Stomach (tissue), 9 donors: ENCODE data around the gene SECTM1. TPM values are rescaled to one million over a fixed set of nuclear protein-coding genes. Genes with fewer than 3 reads are reported as not detected.

Experiments
- DNase-seq, 2 donors: peaks; one replicate each; pipeline versions ENCODE4 v3.0.0 to v3.0.0-alpha.2; 2013 to 2019
- H3K27ac ChIP-seq, 5 donors: fragments of 200-600 bp in 4 of 5; sonication (generic) in 4 of 5; one replicate each; pipeline ENCODE4 v1.5.1; 2013 to 2019; ENCODE audit warnings: mild to moderate bottlenecking in 1 of 5, moderate library complexity in 1 of 5
- H3K27me3 ChIP-seq, 3 donors: fragments of 200-600 bp; sonication (generic); one replicate each; pipeline ENCODE4 v1.5.1; 2017 to 2019; ENCODE audit warnings: mixed run types in 1 of 3
- H3K36me3 ChIP-seq, 4 donors: fragments of 200-600 bp; sonication (generic); 1 replicate in 3 of 4; 2 replicates in 1 of 4; pipeline ENCODE4 v1.5.1; 2016 to 2019
- H3K4me1 ChIP-seq, 4 donors: fragments of 200-600 bp; sonication (generic); one replicate each; pipeline ENCODE4 v1.5.1; 2016 to 2019
- H3K4me3 ChIP-seq, 4 donors: fragments of 200-600 bp; sonication (generic) in 3 of 4; one replicate each; pipeline ENCODE4 v1.5.1; 2016 to 2019; ENCODE audit warnings: mild to moderate bottlenecking in 1 of 4
- H3K9me3 ChIP-seq, 4 donors: fragments of 200-600 bp; sonication (generic); one replicate each; pipeline ENCODE4 v1.5.1; 2016 to 2019
- EP300 ChIP-seq: sonication (generic); formaldehyde crosslinking; IDR thresholded peaks from one replicate; pipeline ENCODE4 v1.6.1; 2017; ENCODE audit warnings: antibody characterized with exemption
- POLR2A ChIP-seq, 4 donors: fragments of 450-650 bp; IDR thresholded peaks; one replicate each; pipeline ENCODE4 v1.6.1; 2016; ENCODE audit warnings: antibody characterized with exemption in 4 of 4, control low read depth in 2 of 4, mild to moderate bottlenecking in 1 of 4, moderate library complexity in 1 of 4
- POLR2AphosphoS5 ChIP-seq, 3 donors: sonication (generic); formaldehyde crosslinking; IDR thresholded peaks; one replicate each; pipeline ENCODE4 v1.6.1; 2016; ENCODE audit warnings: antibody characterized with exemption in 3 of 3
- WGBS, 5 donors: extraction: QIAGEN DNeasy Blood & Tissue Kit in 3 of 5; methylation state at CpG; one replicate each; pipeline versions ENCODE4 v1.1.5 to v1.1.7; 2013 to 2018; 5-methylcytosine and 5-hydroxymethylcytosine counted together
- intact Hi-C: fragments of 100-400 bp; cut with DNase I; formaldehyde crosslinking; loops from one replicate; pipeline ENCODE4 v1.15.1; 2023; ENCODE audit warnings: low total_unique reads
- polyA plus RNA-seq, 3 donors: library from polyadenylated mRNA; stranded (reverse); fragments of 200-250 nt; gene quantifications; one replicate each; pipeline ENCODE4 v1.2.3, GENCODE V29; 2013
- total RNA-seq, 5 donors: library from RNA; depleted of rRNA; stranded (reverse); fragments of >200 nt; gene quantifications; one replicate each; pipeline versions ENCODE4 v1.1.0 to v1.2.3, GENCODE V29; 2014 to 2016
- TF ChIP-seq, protein P1 (sequence below), 7 experiments: fragments of 450-650 bp in 4 of 7; fragments of 200-600 bp in 3 of 7; sonication (generic) in 3 of 7; IDR thresholded peaks; one replicate each; pipeline ENCODE4 v1.5.1; 2016 to 2019; ENCODE audit warnings: antibody characterized with exemption in 7 of 7, control low read depth in 2 of 7, mild to moderate bottlenecking in 1 of 7
- donor health status: healthy with polysubstance abuse.
- donor health status: Bipolar disorder and iron deficiency.
- donor health status: healthy.

Gene SECTM1
- total and polyA plus RNA-seq, 8 donors: 1.8 to 48.8 (median 9.8) TPM

DNA sequence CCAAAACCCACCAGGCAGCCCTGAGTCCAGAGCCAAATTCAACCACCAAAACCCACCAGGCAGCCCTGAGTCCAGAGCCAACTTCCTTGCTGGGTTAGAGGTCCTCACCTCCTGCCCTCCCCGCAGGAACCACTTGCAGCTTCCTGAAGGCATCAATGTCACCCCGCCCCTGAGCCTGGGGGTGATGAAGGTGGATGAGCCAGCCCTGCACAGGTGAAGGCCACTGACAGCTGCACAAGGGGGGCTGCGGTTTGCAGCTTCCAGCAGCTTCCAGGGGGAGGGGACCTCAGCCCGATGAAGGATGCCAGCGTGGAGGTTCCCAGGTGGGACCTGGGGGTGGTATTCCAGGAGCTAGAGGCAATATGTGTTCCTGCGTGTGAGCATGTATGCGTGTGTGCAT is 52.5 kb downstream of the SECTM1 start:
- WGBS, 5 donors: 67 to 86% (median 82%) methylated on average over 5 to 7 of the region's 7 CpGs
- DNase-seq: no peak
- H3K27ac ChIP-seq: no peak overlapping the region
- no peak overlapping the region for H3K4me3 ChIP-seq
- intact Hi-C loops: no loop called here
- H3K4me1 ChIP-seq: peaks cover 19 to 61% (median 27%) of the 10 kb centered on the region in 4 donors
- TF ChIP-seq POLR2A (IDR thresholded peaks at IDR 0.05) (no peak), EP300 (no peak), POLR2AphosphoS5 (IDR thresholded peaks at IDR 0.05) (no peak)
- TF ChIP-seq, protein P1, sequence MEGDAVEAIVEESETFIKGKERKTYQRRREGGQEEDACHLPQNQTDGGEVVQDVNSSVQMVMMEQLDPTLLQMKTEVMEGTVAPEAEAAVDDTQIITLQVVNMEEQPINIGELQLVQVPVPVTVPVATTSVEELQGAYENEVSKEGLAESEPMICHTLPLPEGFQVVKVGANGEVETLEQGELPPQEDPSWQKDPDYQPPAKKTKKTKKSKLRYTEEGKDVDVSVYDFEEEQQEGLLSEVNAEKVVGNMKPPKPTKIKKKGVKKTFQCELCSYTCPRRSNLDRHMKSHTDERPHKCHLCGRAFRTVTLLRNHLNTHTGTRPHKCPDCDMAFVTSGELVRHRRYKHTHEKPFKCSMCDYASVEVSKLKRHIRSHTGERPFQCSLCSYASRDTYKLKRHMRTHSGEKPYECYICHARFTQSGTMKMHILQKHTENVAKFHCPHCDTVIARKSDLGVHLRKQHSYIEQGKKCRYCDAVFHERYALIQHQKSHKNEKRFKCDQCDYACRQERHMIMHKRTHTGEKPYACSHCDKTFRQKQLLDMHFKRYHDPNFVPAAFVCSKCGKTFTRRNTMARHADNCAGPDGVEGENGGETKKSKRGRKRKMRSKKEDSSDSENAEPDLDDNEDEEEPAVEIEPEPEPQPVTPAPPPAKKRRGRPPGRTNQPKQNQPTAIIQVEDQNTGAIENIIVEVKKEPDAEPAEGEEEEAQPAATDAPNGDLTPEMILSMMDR (IDR thresholded peaks at IDR 0.05): no peak
- H3K36me3 ChIP-seq: peaks cover 0 to 6% (median 3%) of the 10 kb centered on the region in 4 donors
- no peaks in the 10 kb centered on the region for H3K27me3 ChIP-seq
- H3K9me3 ChIP-seq: no peaks in the 10 kb centered on the region

GRCh38 chr17:82280537-82280936 is 53.0 kb downstream of the SECTM1 start:
- peaks cover 0 to 6% (median 3%) of the 10 kb centered on the region in 4 donors for H3K36me3 ChIP-seq
- TF ChIP-seq POLR2A (IDR thresholded peaks at IDR 0.05): no peak
- no peak for TF ChIP-seq POLR2AphosphoS5 (IDR thresholded peaks at IDR 0.05)
- TF ChIP-seq, protein P1 (IDR thresholded peaks at IDR 0.05): no peak
- no peak for TF ChIP-seq EP300
- H3K27me3 ChIP-seq: no peaks in the 10 kb centered on the region
- no peaks in the 10 kb centered on the region for H3K9me3 ChIP-seq
- no peak overlapping the region for H3K4me3 ChIP-seq
- H3K4me1 ChIP-seq: peaks cover 19 to 61% (median 27%) of the 10 kb centered on the region in 4 donors
- H3K27ac ChIP-seq: no peak overlapping the region
- intact Hi-C loops: no loop called here
- DNase-seq: no peak
- 94 to 97% (median 95%) methylated on average over 8 of the region's 8 CpGs for WGBS, 5 donors

- no peaks in the 10 kb centered on the region for H3K27me3 ChIP-seq
- peaks cover 31 to 76% (median 40%) of the 10 kb centered on the region in 4 donors for H3K4me1 ChIP-seq
- H3K36me3 ChIP-seq: peaks cover 0 to 6% (median 3%) of the 10 kb centered on the region in 4 donors
- intact Hi-C loops: no loop called here
- DNase-seq: peak in 1 of 2 donors; percentile 62
- H3K4me3 ChIP-seq: no peak overlapping the region
- H3K27ac ChIP-seq: peak overlapping the region in 4 of 5 donors; percentile 1 to 73 (median 14)
- TF ChIP-seq POLR2AphosphoS5 (IDR thresholded peaks at IDR 0.05) (no peak), EP300 (no peak), POLR2A (IDR thresholded peaks at IDR 0.05) (no peak)
- TF ChIP-seq, protein P1 (IDR thresholded peaks at IDR 0.05): no peak
- no peaks in the 10 kb centered on the region for H3K9me3 ChIP-seq
- 45 to 67% (median 59%) methylated on average over 9 to 16 of the region's 16 CpGs for WGBS, 5 donors
Observed at GRCh38 chr17:82278786-82279391, 54.7 kb downstream of the SECTM1 start.

DNA sequence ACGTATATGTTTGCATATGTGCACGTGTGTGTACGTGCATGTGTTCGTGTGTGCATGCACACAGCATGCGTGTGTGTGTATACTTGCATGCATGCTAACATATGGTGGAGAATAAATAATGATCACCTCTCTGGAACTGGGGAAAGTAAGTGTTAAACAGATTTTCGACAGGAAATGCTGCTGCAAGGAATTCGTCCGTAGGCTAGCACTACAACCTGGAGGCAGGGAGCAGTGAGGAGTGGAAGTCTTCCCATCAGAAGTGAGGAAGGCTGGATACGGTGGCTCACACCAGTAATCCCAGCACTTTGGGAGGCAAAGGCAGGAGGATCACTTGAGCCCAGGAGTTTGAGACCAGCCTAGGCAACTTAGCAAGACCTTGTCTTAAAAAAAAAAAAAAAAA is 55.3 kb downstream of the SECTM1 start:
- 69 to 81% (median 72%) methylated on average over 9 of the region's 9 CpGs for WGBS, 5 donors
- Histone ChIP-seq H3K4me1 (peaks cover 31 to 74% (median 40%) of the 10 kb centered on the region in 4 donors), H3K27ac (peak overlapping the region in 2 of 5 donors; percentile 2 to 73), H3K36me3 (peaks cover 0 to 6% (median 3%) of the 10 kb centered on the region in 4 donors), H3K9me3 (no peaks in the 10 kb centered on the region), H3K4me3 (no peak overlapping the region), H3K27me3 (no peaks in the 10 kb centered on the region)
- TF ChIP-seq EP300: no peak
- TF ChIP-seq, protein P1 (IDR thresholded peaks at IDR 0.05): no peak
- no peak for TF ChIP-seq POLR2A (IDR thresholded peaks at IDR 0.05)
- TF ChIP-seq POLR2AphosphoS5 (IDR thresholded peaks at IDR 0.05): no peak
- no peak for DNase-seq
- intact Hi-C loops: no loop called here
